ENCODE measurements around the gene UGT8.

Gene UGT8

GRCh38 chr4:114690571-114690970 is 92.0 kb downstream of the UGT8 start:
- H3K4me3 ChIP-seq (ENCODE audit: extremely low read depth, insufficient read depth, low read length, poor library complexity, severe bottlenecking): no peak overlapping the region
- no peaks in the 10 kb centered on the region for H3K4me1 ChIP-seq (ENCODE audit: control insufficient read depth, insufficient read depth, low read length, poor library complexity, severe bottlenecking)
- no peaks in the 10 kb centered on the region for H3K36me3 ChIP-seq (ENCODE audit: control insufficient read depth, insufficient read depth, low read length)
- no peaks in the 10 kb centered on the region for H3K9me3 ChIP-seq (ENCODE audit: control insufficient read depth, low read length)
- no peak overlapping the region for H3K27ac ChIP-seq (ENCODE audit: low read depth, low read length, severe bottlenecking)

- H3K27ac ChIP-seq (ENCODE audit: low read depth, low read length, severe bottlenecking): no peak overlapping the region
- H3K4me3 ChIP-seq (ENCODE audit: extremely low read depth, insufficient read depth, low read length, poor library complexity, severe bottlenecking): no peak overlapping the region
- H3K9me3 ChIP-seq (ENCODE audit: control insufficient read depth, low read length): no peaks in the 10 kb centered on the region
- H3K4me1 ChIP-seq (ENCODE audit: control insufficient read depth, insufficient read depth, low read length, poor library complexity, severe bottlenecking): no peaks in the 10 kb centered on the region
- no peaks in the 10 kb centered on the region for H3K36me3 ChIP-seq (ENCODE audit: control insufficient read depth, insufficient read depth, low read length)
- 57 to 100% methylated on average over 1 of the region's 1 CpG for WGBS, 2 experiments (ENCODE audit: insufficient coverage in 2 of 2)
These were observed 93.3 kb downstream of the UGT8 start for GRCh38 chr4:114691865-114692264.

GRCh38 chr4:114692958-114693357 is 94.4 kb downstream of the UGT8 start:
- no peaks in the 10 kb centered on the region for H3K4me1 ChIP-seq (ENCODE audit: control insufficient read depth, insufficient read depth, low read length, poor library complexity, severe bottlenecking)
- H3K27ac ChIP-seq (ENCODE audit: low read depth, low read length, severe bottlenecking): no peak overlapping the region
- no peak overlapping the region for H3K4me3 ChIP-seq (ENCODE audit: extremely low read depth, insufficient read depth, low read length, poor library complexity, severe bottlenecking)
- H3K36me3 ChIP-seq (ENCODE audit: control insufficient read depth, insufficient read depth, low read length): no peaks in the 10 kb centered on the region
- H3K9me3 ChIP-seq (ENCODE audit: control insufficient read depth, low read length): no peaks in the 10 kb centered on the region
- WGBS, 2 experiments (ENCODE audit: insufficient coverage in 2 of 2): 100% methylated on average over 1 of the region's 3 CpGs; no CpG with 5 or more reads in 1 of the 2 experiments

GRCh38 chr4:114694770-114695169 is 96.2 kb downstream of the UGT8 start:
- no peaks in the 10 kb centered on the region for H3K9me3 ChIP-seq (ENCODE audit: control insufficient read depth, low read length)
- 0% methylated on average over 1 of the region's 1 CpG; no CpG with 5 or more reads in 1 of the 2 experiments for WGBS, 2 experiments (ENCODE audit: insufficient coverage in 2 of 2)
- H3K27ac ChIP-seq (ENCODE audit: low read depth, low read length, severe bottlenecking): no peak overlapping the region
- no peaks in the 10 kb centered on the region for H3K4me1 ChIP-seq (ENCODE audit: control insufficient read depth, insufficient read depth, low read length, poor library complexity, severe bottlenecking)
- no peaks in the 10 kb centered on the region for H3K36me3 ChIP-seq (ENCODE audit: control insufficient read depth, insufficient read depth, low read length)
- H3K4me3 ChIP-seq (ENCODE audit: extremely low read depth, insufficient read depth, low read length, poor library complexity, severe bottlenecking): no peak overlapping the region

- H3K4me3 ChIP-seq (ENCODE audit: extremely low read depth, insufficient read depth, low read length, poor library complexity, severe bottlenecking): no peak overlapping the region
- no peaks in the 10 kb centered on the region for H3K36me3 ChIP-seq (ENCODE audit: control insufficient read depth, insufficient read depth, low read length)
- H3K27ac ChIP-seq (ENCODE audit: low read depth, low read length, severe bottlenecking): no peak overlapping the region
- H3K4me1 ChIP-seq (ENCODE audit: control insufficient read depth, insufficient read depth, low read length, poor library complexity, severe bottlenecking): no peaks in the 10 kb centered on the region
- H3K9me3 ChIP-seq (ENCODE audit: control insufficient read depth, low read length): no peaks in the 10 kb centered on the region
- no CpG with 5 or more reads among the region's 4 CpGs for WGBS, 2 experiments (ENCODE audit: insufficient coverage in 2 of 2)
These were observed 99.6 kb downstream of the UGT8 start for GRCh38 chr4:114698231-114698630.

- Histone ChIP-seq H3K27ac (ENCODE audit: low read depth, low read length, severe bottlenecking) (no peak overlapping the region), H3K9me3 (ENCODE audit: control insufficient read depth, low read length) (no peaks in the 10 kb centered on the region), H3K4me1 (ENCODE audit: control insufficient read depth, insufficient read depth, low read length, poor library complexity, severe bottlenecking) (no peaks in the 10 kb centered on the region), H3K4me3 (ENCODE audit: extremely low read depth, insufficient read depth, low read length, poor library complexity, severe bottlenecking) (no peak overlapping the region), H3K36me3 (ENCODE audit: control insufficient read depth, insufficient read depth, low read length) (no peaks in the 10 kb centered on the region)
- WGBS, 2 experiments (ENCODE audit: insufficient coverage in 2 of 2): no CpG with 5 or more reads among the region's 5 CpGs
These were observed 102.9 kb downstream of the UGT8 start for GRCh38 chr4:114701491-114701890.

GRCh38 chr4:114717432-114717831 is 118.8 kb downstream of the UGT8 start:
- Histone ChIP-seq H3K36me3 (ENCODE audit: control insufficient read depth, insufficient read depth, low read length) (no peaks in the 10 kb centered on the region), H3K4me1 (ENCODE audit: control insufficient read depth, insufficient read depth, low read length, poor library complexity, severe bottlenecking) (no peaks in the 10 kb centered on the region), H3K4me3 (ENCODE audit: extremely low read depth, insufficient read depth, low read length, poor library complexity, severe bottlenecking) (no peak overlapping the region), H3K9me3 (ENCODE audit: control insufficient read depth, low read length) (no peaks in the 10 kb centered on the region), H3K27ac (ENCODE audit: low read depth, low read length, severe bottlenecking) (no peak overlapping the region)

- H3K9me3 ChIP-seq (ENCODE audit: control insufficient read depth, low read length): no peaks in the 10 kb centered on the region
- H3K27ac ChIP-seq (ENCODE audit: low read depth, low read length, severe bottlenecking): no peak overlapping the region
- H3K4me1 ChIP-seq (ENCODE audit: control insufficient read depth, insufficient read depth, low read length, poor library complexity, severe bottlenecking): no peaks in the 10 kb centered on the region
- no peaks in the 10 kb centered on the region for H3K36me3 ChIP-seq (ENCODE audit: control insufficient read depth, insufficient read depth, low read length)
- no peak overlapping the region for H3K4me3 ChIP-seq (ENCODE audit: extremely low read depth, insufficient read depth, low read length, poor library complexity, severe bottlenecking)
- WGBS, 2 experiments (ENCODE audit: insufficient coverage in 2 of 2): 81 to 83% methylated on average over 6 of the region's 6 CpGs
These were observed 126.5 kb downstream of the UGT8 start for GRCh38 chr4:114725066-114725465.

GRCh38 chr4:114727461-114727860 is 128.9 kb downstream of the UGT8 start:
- 0% methylated on average over 1 of the region's 1 CpG; no CpG with 5 or more reads in 1 of the 2 experiments for WGBS, 2 experiments (ENCODE audit: insufficient coverage in 2 of 2)
- Histone ChIP-seq H3K27ac (ENCODE audit: low read depth, low read length, severe bottlenecking) (no peak overlapping the region), H3K36me3 (ENCODE audit: control insufficient read depth, insufficient read depth, low read length) (no peaks in the 10 kb centered on the region), H3K4me1 (ENCODE audit: control insufficient read depth, insufficient read depth, low read length, poor library complexity, severe bottlenecking) (no peaks in the 10 kb centered on the region), H3K4me3 (ENCODE audit: extremely low read depth, insufficient read depth, low read length, poor library complexity, severe bottlenecking) (no peak overlapping the region), H3K9me3 (ENCODE audit: control insufficient read depth, low read length) (no peaks in the 10 kb centered on the region)

All from mesodermal cell (in vitro differentiated cells).